Cardiac septum (tissue), 1 donor: ENCODE measurements around the gene MAP7D3. TPM values are rescaled to one million over a fixed set of nuclear protein-coding genes. Genes with fewer than 3 reads are reported as not detected.
"Not testable (repeated sequence)": the region's sequence is repeated elsewhere in the genome, so short reads cannot be mapped to it uniquely, and the experiment has no call there.

ENCODE experiments used
- DNase-seq: peaks from one replicate; pipeline ENCODE4 v3.0.0-alpha.2; 2020; ENCODE audit warnings: low spot score
- intact Hi-C: fragments of 100-400 bp; cut with DNase I; formaldehyde crosslinking; loops from one replicate; pipeline ENCODE4 v1.14.0; 2022
- long read RNA-seq: library from polyadenylated mRNA; unstranded; transcript quantifications from one replicate; pipeline ENCODE4 v2.0.0, GENCODE V29; 2021
- total RNA-seq: library from RNA; stranded (reverse); fragmentation: NEBNext Ultra II Directional; extraction: Animal tissue kit (Norgen Biotek cat#: 25700); gene quantifications from one replicate; pipeline ENCODE4 v1.2.1, GENCODE V29; 2021
- donor health status: DM: no; HTN: no; CAD: no.

MAP7D3 gene, protein sequence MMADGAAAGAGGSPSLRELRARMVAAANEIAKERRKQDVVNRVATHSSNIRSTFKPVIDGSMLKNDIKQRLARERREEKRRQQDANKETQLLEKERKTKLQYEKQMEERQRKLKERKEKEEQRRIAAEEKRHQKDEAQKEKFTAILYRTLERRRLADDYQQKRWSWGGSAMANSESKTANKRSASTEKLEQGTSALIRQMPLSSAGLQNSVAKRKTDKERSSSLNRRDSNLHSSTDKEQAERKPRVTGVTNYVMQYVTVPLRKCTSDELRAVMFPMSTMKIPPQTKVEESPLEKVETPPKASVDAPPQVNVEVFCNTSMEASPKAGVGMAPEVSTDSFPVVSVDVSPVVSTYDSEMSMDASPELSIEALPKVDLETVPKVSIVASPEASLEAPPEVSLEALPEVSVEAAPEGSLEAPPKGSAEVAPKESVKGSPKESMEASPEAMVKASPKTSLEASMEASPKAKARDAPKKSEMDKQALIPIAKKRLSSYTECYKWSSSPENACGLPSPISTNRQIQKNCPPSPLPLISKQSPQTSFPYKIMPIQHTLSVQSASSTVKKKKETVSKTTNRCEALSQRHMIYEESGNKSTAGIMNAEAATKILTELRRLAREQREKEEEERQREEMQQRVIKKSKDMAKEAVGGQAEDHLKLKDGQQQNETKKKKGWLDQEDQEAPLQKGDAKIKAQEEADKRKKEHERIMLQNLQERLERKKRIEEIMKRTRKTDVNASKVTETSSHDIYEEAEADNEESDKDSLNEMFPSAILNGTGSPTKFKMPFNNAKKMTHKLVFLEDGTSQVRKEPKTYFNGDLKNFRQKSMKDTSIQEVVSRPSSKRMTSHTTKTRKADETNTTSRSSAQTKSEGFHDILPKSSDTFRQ
- 15.6 TPM for total RNA-seq
- long read RNA-seq, full-length matches to known transcripts, result 10 of 32 reads
- long read RNA-seq, partial matches to known transcripts, result 20 of 32 reads
- long read RNA-seq, other reads (novel, unspliced or antisense), result 2 of 32 reads

DNA sequence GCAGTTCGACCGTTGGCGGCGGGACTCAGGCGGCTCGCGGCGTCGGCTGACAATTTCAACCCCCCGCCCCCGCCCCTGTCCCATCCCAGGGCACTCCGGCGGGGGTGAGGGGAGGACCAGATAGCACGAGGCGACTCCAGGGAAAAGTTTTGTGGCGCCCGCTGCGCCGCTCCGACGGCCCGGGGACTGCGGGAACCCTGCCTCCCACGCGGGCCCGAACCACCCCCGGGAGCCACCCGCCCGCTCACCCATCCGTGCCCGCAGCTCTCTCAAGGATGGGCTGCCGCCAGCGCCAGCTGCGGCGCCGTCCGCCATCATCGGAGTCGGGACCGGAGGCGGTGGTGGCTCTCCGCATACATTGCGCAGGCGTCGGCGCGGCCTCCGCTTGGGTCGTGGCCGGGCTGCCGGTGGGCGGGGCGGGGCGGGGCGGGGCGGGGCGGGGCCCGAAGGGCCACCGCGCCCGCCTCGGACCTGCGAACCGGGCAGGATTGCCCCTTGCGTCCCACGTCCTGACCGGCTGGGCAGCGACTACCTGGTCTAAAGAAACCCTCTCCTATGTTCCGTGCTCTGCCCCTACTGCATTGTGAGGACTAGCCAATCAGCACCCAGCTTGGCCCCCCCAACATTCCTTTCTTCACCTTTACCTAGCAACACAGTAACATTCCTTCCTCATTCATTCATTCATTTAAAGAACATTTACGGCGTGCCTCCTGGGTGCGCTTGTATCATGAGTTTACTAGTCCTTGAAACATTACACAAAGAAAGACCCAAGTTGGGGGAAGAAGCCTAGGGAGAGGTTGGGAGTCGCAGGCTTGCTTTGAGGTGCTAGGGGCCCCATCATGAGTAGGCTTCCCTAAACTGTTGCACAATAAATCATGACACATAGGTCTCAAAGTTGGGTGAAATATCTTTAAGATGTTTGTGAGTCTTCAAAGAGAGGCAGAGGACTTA, at the start of gene MAP7D3:
MAP7D3 (minus strand) TSS at position 360 of the 951 bp plus-strand sequence; CDS start at position 318, 42 bp downstream.
- peak; percentile 87 for DNase-seq
- intact Hi-C loops, result loop anchor here (5.0 kb wide), 2 partner anchors 84 to 224 kb away; no protein-coding TSS in a partner anchor

DNA sequence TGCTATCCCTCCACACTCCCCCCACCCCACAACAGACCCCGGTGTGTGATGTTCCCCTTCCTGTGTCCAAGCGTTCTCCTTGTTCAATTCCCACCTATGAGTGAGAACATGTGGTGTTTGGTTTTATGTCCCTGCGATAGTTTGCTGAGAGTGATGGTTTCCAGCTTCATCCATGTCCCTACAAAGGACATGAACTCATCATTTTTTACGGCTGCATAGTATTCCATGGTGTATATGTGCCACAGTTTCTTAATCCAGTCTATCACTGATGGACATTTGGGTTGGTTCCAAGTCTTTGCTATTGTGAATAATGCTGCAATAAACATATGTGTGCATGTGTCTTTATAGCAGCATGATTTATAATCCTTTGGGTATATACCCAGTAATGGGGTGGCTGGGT, 49.5 kb upstream of the MAP7D3 start, which contains the start of gene ADGRG4:
ADGRG4 (plus strand) TSS at position 243 of the 400 bp plus-strand sequence. CDS start 7,815 bp downstream, outside the sequence.
- DNase-seq, intact Hi-C loops: not testable (repeated sequence)

DNA sequence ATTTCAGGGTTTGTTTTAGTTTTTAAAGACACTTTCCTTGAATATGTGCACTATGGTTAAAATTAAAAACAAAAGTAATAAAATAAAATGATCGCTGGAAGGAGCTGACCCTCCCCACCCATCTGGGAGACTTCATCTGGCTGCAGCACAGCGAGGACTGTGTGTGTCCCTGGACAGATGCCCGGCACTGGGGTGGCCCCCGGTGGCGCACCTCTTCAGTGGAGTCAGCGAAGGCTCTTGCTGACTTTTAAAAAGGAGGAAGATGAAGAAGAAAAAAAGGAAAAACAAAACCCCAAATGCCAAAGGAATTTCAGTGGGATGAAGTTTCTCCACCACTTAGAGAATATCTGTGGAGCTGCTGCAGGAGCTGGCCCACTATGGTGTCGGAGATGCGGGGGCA, 44.2 kb upstream of the MAP7D3 start:
- intact Hi-C loops, result no loop called here
- DNase-seq, result no peak

DNA sequence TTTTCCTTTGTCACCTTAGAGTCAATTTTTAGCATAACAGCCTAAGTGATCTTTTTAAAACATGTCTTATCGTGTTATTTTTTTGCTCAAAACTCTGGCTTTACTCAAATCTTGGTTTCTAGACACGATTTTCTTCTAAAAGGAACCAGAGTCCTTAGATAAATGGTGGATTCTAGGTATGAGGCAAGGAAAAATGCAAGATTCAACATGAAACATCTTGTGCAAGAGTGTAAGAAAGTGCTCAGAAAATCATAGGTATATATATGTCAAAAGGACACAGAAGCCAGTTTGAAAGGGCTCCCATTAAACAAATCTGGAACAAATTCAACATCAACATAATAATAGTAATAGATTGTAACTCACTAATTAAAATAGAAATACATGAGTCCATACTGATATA, 41.5 kb upstream of the MAP7D3 start:
- no peak for DNase-seq
- intact Hi-C loops, result no loop called here

DNA sequence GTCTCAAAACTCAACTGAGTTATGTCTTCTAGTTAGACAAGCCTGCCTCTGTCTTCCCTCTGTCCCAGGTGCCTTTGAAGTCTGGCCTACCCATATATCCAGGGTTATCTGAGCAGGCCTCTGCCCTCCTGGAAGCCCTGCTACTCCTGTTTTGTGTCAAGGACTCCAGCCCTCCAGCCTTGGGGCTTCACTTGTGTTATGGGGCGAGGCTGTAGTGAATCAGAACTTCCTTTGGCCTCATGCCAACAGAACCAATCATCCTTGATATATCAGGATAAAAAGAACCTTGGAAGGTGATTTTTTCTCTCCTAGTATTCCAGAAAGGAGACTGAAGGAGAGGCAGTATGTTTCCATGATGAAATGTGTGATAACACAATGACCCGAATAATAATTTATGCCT, 40.6 kb upstream of the MAP7D3 start:
- no peak for DNase-seq
- intact Hi-C loops, result no loop called here

DNA sequence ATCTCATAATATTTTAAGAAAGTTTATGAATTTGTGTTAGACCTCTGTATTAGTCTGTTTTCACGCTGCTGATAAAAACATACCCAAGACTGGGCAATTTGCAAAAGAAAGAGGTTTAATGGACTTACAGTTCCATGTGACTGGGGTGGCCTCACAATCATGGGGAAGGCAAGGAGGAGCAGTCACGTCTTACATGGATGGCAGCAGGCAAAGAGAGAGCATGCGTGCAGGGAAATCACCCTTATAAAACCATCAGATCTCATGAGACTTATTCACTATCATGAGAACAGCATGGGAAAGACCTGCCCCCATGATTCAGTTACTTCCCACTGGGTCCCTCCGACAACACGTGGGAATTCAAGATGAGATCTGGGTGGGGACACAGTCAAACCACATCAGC, 35.2 kb upstream of the MAP7D3 start:
- intact Hi-C loops, DNase-seq: not testable (repeated sequence)

DNA sequence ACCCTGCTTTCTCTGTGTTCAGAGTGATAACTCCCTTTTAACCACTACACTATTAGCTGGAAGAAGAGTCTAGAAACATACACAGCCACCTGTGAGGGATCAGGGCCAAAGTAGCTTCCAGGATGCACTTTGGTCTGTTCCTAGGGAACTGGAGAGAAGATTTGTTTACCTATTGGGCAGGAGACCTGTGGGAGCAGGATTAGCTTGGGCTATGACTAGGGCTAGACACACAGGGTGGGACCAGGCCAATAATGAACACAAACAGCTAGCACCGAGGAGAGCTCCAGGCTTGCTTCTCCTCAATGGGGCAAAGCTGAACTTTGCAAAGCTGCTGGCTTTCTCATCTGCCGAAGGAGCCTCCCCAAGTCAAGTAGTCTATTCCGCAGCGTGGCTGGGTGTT, 24.4 kb upstream of the MAP7D3 start:
- intact Hi-C loops, result no loop called here
- no peak for DNase-seq

DNA sequence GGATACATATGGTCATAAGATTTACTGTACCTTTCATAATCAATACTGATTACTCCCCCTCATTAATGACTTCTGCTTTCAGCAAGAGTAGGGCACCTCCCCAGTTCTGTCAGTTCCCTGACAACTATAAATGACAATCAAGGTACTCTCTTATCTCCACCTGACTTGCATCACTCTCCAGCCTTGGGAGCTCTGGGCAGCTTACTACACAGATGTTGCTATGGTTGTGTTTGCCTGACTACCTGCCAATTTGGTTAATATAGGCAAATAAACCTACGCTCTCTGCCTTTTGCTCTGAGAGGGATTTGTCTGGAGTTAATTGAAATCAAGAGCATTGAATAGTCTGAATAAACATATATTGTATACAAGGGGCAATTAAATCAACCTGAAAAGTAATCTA, 22.8 kb upstream of the MAP7D3 start:
- intact Hi-C loops, result no loop called here

DNA sequence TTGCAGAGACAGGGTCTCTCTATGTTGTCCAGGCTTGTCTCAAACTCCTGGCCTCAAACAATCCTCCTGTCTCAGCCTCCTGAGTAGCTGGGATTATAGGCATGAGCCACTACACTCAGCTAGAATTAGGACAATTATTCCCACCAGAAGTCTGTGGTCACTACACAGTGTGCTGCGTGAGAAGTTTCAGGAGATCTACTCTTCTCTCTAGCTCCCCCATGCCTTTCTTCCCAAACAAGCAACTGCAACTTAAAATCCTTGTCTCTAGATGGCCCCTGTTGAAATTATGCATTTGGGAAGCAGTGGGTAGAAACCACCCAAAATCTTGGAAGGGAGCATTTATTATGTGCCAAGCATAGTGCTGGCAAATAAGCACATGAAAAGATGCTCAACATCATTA, 21.1 kb upstream of the MAP7D3 start:
- intact Hi-C loops, result no loop called here
- DNase-seq, result no peak

More for the DNA sequence above, 22.8 kb upstream of the MAP7D3 start:
- no peak for DNase-seq

DNA sequence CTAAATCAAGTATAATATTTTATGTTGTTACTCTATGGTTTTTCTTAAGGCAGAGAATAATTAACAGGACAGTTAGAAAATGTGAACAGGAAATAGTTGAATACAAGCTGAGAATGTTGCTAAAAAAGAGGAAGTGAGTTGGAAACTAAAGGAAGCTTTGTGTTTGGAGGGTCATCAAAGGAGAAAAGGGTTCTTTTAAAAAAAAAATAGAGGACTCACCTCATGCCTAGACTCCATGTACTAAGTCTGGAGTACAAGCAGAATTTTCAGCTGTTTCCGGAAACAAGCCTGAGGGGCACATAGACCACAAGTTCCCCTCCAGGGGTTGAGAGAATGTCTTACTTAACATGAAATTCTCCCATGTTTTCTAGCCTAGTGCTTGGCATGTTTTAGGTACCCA, 20.1 kb upstream of the MAP7D3 start:
- intact Hi-C loops, result no loop called here
- DNase-seq, result no peak

DNA sequence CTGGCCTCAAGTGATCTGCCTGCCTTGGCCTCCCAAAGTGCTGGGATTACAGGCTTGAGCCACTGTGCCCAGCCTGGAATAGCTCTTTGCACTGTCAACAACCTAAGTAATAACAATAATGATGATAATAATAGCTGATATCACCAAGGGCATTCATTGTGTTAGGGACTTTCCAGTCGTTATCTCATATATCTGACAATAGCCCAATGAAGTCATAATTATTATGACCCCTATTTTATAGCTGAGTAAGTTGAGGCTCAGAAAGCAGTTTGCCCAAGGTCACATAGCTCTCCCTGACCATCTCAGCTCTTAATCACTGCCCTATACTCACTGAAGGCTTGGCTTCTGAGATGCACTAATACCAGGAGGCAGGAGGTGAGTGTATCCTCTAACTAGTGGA, 18.7 kb upstream of the MAP7D3 start:
- intact Hi-C loops, result loop anchor here (2.0 to 10.0 kb wide), 4 partner anchors 58 to 241 kb away; partner anchors contain the start of gene HTATSF1

DNA sequence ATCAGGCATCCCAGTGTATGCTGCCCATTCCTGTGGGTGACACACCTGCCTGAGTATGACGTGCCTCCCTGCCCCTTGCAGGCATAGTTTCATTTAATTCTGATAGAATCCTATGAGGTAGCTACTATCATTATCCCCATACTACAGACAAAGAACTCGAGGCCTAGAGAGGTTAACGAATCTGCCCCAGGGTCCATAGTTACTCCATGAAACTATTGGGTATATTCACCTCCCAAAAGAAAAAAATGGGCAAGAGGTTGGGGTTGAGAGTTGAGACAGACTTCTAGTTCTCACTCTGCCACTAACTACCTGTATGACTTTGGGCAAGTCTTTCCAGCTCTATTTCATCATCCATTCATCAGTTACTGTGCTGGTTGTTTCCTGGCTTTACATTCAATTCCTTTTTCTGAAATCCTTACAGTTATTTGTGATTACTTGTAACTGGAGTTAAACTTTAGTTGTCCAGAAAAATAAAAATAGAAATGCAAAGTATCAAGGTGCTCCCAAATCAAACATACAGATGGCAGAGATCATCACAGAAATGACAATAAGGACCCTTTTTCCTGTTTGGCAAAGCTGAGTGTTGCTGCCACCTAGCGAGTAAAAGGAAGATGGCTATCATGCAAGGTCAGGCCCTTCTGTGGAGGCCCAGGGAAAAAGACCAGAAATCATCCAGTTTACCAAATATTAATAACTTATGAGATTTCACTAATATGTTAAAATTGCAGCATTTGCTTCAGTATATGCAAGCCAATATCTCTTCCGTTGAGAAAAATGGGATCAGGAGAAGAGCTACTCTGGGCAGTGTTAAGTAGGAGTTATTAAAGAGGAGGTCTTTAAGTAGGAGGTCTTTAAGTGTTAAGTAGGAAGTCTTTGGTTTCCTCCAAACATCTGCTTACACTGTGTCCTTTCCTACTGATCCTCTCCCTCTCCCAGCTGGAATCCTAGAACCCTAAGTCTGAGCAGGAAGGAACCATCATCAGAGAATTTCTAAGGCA, 17.1 kb upstream of the MAP7D3 start:
- intact Hi-C loops, result loop anchor here (2.0 to 10.0 kb wide), 4 partner anchors 56 to 240 kb away; partner anchors contain the start of gene HTATSF1
- no peak for DNase-seq

More for the DNA sequence above, 18.7 kb upstream of the MAP7D3 start:
- no peak for DNase-seq

DNA sequence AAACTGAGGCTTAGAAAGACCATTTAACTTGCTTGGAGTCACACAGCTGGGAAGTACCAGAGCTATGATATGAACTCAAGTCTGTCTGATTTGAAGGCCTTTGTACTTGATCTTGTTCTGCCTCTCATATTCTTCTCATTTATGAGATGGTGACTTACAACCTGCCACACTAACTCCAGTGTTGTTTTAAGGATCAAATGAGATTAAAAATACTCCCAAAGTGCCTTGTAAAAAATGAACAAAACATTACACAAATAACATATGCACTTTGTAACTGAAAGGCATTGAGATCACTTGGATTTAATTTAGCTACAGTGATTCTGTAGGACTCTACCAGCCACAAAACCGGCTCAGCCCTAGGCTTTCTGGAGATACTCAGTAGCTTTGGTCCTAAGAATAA, 15.6 kb upstream of the MAP7D3 start:
- no peak for DNase-seq
- intact Hi-C loops, result loop anchor here (5.0 to 10.0 kb wide), 2 partner anchors 55 to 228 kb away; partner anchors contain the start of gene HTATSF1

DNA sequence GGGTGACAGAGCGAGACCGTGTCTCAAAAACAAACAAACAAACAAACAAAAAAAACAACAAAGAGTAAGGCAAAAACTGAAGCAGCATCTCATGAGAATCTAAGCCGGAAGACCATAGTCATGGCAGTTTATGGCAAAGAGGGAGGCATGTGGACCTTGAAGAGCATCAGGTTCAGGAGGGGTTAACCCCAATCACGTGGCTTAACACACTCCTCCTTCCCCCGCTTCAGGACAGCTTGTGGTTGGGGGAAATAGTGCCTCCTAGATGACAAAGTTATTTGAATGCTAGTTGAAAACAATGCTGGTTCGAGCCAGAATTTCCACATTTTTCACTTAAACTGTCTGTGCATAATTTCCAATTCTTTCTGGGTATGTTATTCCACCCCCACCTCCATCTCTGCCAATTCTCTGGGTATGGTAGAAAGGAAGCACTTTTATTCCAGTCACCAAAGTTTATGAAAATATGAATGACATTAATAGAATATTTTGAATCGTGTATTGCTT, 11.7 kb upstream of the MAP7D3 start:
- no peak for DNase-seq

DNA sequence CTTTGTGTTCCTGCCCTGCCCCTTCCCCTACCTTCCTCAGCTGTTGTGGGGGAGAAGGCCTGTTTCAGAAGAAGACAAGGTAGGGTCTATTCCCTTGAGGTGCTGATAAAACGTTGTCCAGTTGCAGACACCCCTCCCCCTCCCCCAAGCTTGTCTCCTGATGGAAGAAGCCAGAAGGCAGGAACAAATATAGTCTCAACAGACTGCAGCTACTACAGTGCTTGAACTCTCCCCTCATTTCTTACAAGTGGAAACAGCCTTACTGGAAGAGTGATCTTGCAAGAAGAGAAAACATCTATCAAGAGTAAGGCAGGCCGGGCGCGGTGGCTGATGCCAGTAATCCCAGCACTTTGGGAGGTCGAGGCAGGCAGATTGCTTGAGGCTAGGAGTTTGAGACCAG, 11.0 kb upstream of the MAP7D3 start:
- intact Hi-C loops, result loop anchor here (10.0 kb wide), 1 partner anchor 233 kb away; the partner anchor contains the start of gene HTATSF1
- DNase-seq, result no peak

More for the DNA sequence above, 11.7 kb upstream of the MAP7D3 start:
- intact Hi-C loops, result loop anchor here (10.0 kb wide), 1 partner anchor 232 kb away; the partner anchor contains the start of gene HTATSF1

DNA sequence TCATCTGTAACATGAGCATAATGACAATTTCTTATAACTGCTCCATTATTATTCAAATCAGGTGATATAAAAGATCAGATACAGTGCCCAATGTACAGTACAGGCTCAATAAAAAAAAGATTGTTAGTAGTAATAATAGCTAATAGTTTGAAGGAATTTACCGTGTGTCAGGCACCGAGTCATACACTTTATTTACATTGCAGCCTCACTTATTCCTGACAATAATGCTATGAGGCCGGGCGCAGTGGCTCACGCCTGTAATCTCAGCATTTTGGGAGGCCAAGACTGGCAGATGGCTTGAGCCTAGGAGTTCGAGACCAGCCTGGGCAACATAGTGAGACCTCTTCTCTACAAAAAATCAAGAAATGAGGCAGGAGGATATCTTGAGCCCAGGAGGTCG, 10.1 kb upstream of the MAP7D3 start:
- intact Hi-C loops, result loop anchor here (10.0 kb wide), 1 partner anchor 233 kb away; the partner anchor contains the start of gene HTATSF1
- no peak for DNase-seq

DNA sequence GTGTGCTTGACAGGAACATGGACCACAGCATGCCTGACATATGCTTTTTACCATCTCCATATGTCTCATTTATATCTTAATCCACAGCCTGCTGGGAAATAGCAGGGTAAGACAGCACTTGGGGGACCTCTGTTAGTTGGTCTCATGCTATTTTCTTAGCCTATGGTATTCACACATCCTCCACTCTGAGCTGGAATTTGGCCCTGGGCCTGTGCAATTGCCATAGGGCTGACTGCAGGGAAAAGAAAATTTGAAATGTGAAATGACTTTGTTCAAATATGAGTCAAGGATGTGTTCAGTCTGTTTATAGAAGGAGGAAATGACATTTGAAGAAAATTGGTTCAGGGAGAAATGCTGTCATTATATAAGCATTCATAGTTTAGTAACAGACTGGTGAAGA, 9.6 kb upstream of the MAP7D3 start:
- intact Hi-C loops, result loop anchor here (10.0 kb wide), 1 partner anchor 234 kb away; the partner anchor contains the start of gene HTATSF1

More for the DNA sequence above, 9.6 kb upstream of the MAP7D3 start:
- no peak for DNase-seq
